ENCODE measurements around the gene DAZ1. TPM values are rescaled to one million over a fixed set of nuclear protein-coding genes. Genes with fewer than 3 reads are reported as not detected.
"Not testable (repeated sequence)": the region's sequence is repeated elsewhere in the genome, so short reads cannot be mapped to it uniquely, and the experiment has no call there.

DAZ1 gene, protein sequence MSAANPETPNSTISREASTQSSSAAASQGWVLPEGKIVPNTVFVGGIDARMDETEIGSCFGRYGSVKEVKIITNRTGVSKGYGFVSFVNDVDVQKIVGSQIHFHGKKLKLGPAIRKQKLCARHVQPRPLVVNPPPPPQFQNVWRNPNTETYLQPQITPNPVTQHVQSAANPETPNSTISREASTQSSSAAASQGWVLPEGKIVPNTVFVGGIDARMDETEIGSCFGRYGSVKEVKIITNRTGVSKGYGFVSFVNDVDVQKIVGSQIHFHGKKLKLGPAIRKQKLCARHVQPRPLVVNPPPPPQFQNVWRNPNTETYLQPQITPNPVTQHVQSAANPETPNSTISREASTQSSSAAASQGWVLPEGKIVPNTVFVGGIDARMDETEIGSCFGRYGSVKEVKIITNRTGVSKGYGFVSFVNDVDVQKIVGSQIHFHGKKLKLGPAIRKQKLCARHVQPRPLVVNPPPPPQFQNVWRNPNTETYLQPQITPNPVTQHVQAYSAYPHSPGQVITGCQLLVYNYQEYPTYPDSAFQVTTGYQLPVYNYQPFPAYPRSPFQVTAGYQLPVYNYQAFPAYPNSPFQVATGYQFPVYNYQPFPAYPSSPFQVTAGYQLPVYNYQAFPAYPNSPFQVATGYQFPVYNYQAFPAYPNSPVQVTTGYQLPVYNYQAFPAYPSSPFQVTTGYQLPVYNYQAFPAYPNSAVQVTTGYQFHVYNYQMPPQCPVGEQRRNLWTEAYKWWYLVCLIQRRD
- total RNA-seq: not detected in 2 replicates
- long read RNA-seq: 0 reads

DNA sequence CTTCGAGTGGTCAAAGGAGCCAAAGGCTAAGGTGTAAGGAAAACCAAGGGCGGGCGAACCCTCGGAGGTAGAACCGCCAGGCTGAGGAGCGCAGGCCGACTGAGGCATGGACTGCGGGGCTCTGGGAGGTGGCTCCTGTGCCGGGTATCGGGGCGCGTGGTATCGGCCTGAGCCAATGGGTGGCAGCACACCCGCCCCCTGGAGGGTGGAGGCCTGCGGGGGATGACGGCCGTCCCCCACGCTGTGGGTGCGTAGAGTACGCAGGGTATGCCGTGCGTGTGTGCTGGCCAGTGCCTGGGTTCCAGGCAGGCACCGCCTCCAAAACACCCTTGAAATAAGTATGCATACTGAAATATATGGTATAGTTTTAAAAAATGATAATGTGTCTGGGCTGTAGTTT, at the start of gene DAZ1:
Gene DAZ1 (minus strand): TSS at position 101 of the 400 bp plus-strand sequence. CDS start 208 bp downstream, outside the sequence.
- DNase-seq (ENCODE audit: extremely low spot score, unreplicated experiment); H3K27me3 Mint-ChIP-seq (ENCODE audit: unreplicated experiment); H3K36me3 Mint-ChIP-seq (ENCODE audit: unreplicated experiment); H3K4me3 Mint-ChIP-seq (ENCODE audit: unreplicated experiment); H3K9me3 Mint-ChIP-seq (ENCODE audit: unreplicated experiment); H3K4me1 Mint-ChIP-seq (ENCODE audit: unreplicated experiment); H3K27ac Mint-ChIP-seq (ENCODE audit: unreplicated experiment): not testable (repeated sequence)

DNA sequence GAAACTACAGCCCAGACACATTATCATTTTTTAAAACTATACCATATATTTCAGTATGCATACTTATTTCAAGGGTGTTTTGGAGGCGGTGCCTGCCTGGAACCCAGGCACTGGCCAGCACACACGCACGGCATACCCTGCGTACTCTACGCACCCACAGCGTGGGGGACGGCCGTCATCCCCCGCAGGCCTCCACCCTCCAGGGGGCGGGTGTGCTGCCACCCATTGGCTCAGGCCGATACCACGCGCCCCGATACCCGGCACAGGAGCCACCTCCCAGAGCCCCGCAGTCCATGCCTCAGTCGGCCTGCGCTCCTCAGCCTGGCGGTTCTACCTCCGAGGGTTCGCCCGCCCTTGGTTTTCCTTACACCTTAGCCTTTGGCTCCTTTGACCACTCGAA, 20.4 kb upstream of the DAZ1 start, which contains the start of gene DAZ2:
Gene DAZ2 (plus strand): TSS at position 301 of the 400 bp plus-strand sequence. CDS start 208 bp downstream, outside the sequence.
- not testable (repeated sequence) for H3K9me3 Mint-ChIP-seq (ENCODE audit: unreplicated experiment); H3K36me3 Mint-ChIP-seq (ENCODE audit: unreplicated experiment); H3K27ac Mint-ChIP-seq (ENCODE audit: unreplicated experiment); H3K4me1 Mint-ChIP-seq (ENCODE audit: unreplicated experiment); DNase-seq (ENCODE audit: extremely low spot score, unreplicated experiment); H3K4me3 Mint-ChIP-seq (ENCODE audit: unreplicated experiment); H3K27me3 Mint-ChIP-seq (ENCODE audit: unreplicated experiment)

DNA sequence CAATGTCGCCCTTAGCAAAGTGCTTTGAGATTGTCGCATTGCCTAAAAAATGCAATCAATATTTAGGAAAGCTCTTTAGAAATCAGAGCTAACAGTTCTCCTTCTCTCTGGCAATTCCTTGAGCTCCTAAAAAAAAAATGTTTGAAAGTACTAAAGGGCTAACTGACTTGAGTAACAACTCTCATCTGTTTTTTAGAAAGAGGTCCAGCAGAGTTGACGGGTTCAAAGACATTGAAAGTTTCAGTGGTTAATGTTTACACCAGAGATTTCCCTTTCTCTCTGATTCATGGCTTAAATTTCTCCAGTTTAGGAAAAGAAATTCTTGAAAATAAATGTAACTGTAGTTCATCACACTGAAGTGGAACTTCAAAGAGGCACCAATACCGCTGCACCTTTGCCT, 11.9 kb upstream of the DAZ1 start:
- H3K36me3 Mint-ChIP-seq (ENCODE audit: unreplicated experiment); DNase-seq (ENCODE audit: extremely low spot score, unreplicated experiment); H3K4me1 Mint-ChIP-seq (ENCODE audit: unreplicated experiment); H3K9me3 Mint-ChIP-seq (ENCODE audit: unreplicated experiment); H3K4me3 Mint-ChIP-seq (ENCODE audit: unreplicated experiment); H3K27me3 Mint-ChIP-seq (ENCODE audit: unreplicated experiment); H3K27ac Mint-ChIP-seq (ENCODE audit: unreplicated experiment): not testable (repeated sequence)

DNA sequence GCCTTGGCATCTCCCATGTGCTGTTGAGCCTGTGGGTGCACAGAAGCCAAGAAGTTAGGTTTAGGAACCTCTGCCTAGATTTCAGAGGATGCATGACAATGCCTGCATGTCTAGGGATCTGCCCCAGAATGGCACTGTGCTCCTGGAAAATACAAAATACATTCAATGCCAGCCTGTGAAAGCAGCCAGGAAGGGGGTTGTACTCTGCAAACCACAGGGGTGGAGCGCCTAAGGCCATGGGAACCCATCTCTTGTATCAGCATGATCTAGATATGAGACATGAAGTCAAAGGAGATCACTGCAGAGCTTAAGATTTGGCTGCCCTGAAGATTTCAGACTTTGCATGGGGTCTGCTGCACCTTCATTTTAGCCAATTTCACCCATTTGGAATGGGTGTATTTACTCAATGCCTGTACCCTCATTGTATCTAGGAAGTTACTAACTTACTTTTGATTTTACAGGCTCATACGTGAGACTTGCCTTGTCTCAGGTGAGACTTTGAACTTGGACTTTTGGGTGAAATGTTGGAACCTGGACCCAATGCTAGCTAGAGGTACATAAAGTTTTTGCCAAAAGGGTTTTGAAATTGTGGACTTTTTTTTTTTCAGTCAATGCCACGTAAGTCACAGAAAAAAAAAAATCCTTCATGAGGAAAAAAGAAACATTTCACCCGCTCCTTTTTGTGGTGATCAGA, 11.1 kb upstream of the DAZ1 start:
- not testable (repeated sequence) for H3K9me3 Mint-ChIP-seq (ENCODE audit: unreplicated experiment); H3K4me3 Mint-ChIP-seq (ENCODE audit: unreplicated experiment); H3K4me1 Mint-ChIP-seq (ENCODE audit: unreplicated experiment); H3K36me3 Mint-ChIP-seq (ENCODE audit: unreplicated experiment); DNase-seq (ENCODE audit: extremely low spot score, unreplicated experiment); H3K27me3 Mint-ChIP-seq (ENCODE audit: unreplicated experiment); H3K27ac Mint-ChIP-seq (ENCODE audit: unreplicated experiment)

DNA sequence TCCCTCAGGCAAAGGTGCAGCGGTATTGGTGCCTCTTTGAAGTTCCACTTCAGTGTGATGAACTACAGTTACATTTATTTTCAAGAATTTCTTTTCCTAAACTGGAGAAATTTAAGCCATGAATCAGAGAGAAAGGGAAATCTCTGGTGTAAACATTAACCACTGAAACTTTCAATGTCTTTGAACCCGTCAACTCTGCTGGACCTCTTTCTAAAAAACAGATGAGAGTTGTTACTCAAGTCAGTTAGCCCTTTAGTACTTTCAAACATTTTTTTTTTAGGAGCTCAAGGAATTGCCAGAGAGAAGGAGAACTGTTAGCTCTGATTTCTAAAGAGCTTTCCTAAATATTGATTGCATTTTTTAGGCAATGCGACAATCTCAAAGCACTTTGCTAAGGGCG, 8.6 kb upstream of the DAZ1 start:
- not testable (repeated sequence) for H3K4me3 Mint-ChIP-seq (ENCODE audit: unreplicated experiment); H3K27ac Mint-ChIP-seq (ENCODE audit: unreplicated experiment); H3K27me3 Mint-ChIP-seq (ENCODE audit: unreplicated experiment); H3K9me3 Mint-ChIP-seq (ENCODE audit: unreplicated experiment); H3K4me1 Mint-ChIP-seq (ENCODE audit: unreplicated experiment); DNase-seq (ENCODE audit: extremely low spot score, unreplicated experiment); H3K36me3 Mint-ChIP-seq (ENCODE audit: unreplicated experiment)

Other genes starting within 250 kb of the DAZ1 start
- gene BPY2, start 214.7 kb downstream of the DAZ1 start, total RNA-seq: not detected in 2 replicates
- gene DAZ2, start 20.5 kb upstream of the DAZ1 start, total RNA-seq: not detected in 2 replicates